CD14-positive monocyte (primary cell): Measurements from ENCODE around the gene BLM. TPM values are rescaled to one million over a fixed set of nuclear protein-coding genes. Genes with fewer than 3 reads are reported as not detected.
A peak's percentile ranks its signal among the peaks of the same experiment; 100 is the strongest.

Experiments used
- DNase-seq, 3 donors: peaks; one replicate each; pipeline ENCODE4 v3.0.0-alpha.2; 2011 to 2022
- H2AFZ ChIP-seq: 2 replicates; pipeline ENCODE4 v1.6.0; 2012; ENCODE audit warnings: mild to moderate bottlenecking, low read depth, low read length, inconsistent platforms; ENCODE audit not compliant: insufficient read depth, poor library complexity, severe bottlenecking
- H3K27ac ChIP-seq, 2 donors: 1 replicate in 1 of 2; 2 replicates in 1 of 2; pipeline ENCODE4 v1.5.1; 2012 to 2013; ENCODE audit warnings: low read length in 2 of 2, control low read depth in 1 of 2, inconsistent platforms in 1 of 2, low read depth in 1 of 2, mild to moderate bottlenecking in 1 of 2
- H3K27me3 ChIP-seq, 2 donors: one replicate each; pipeline versions ENCODE4 v1.6.0 to v1.6.1; 2011 to 2013; ENCODE audit warnings: low read length in 2 of 2; ENCODE audit not compliant: control insufficient read depth in 2 of 2, insufficient read depth in 2 of 2
- H3K36me3 ChIP-seq, 2 donors: replicated peaks in 1 of 2; 1 replicate in 1 of 2; 2 replicates in 1 of 2; pipeline versions ENCODE4 v1.5.1 to v1.6.1; 2012 to 2013; ENCODE audit warnings: low read length in 2 of 2, control low read depth in 1 of 2, inconsistent platforms in 1 of 2, mild to moderate bottlenecking in 1 of 2; ENCODE audit not compliant: insufficient read depth in 2 of 2, control insufficient read depth in 1 of 2
- H3K4me1 ChIP-seq, 2 donors: 1 replicate in 1 of 2; 2 replicates in 1 of 2; pipeline versions ENCODE4 v1.5.1 to v1.6.1; 2012 to 2013; ENCODE audit warnings: low read length in 2 of 2, control low read depth in 1 of 2, inconsistent platforms in 1 of 2, mild to moderate bottlenecking in 1 of 2, moderate library complexity in 1 of 2; ENCODE audit not compliant: insufficient read depth in 2 of 2, control insufficient read depth in 1 of 2
- H3K4me2 ChIP-seq: replicated peaks from 2 replicates; pipeline ENCODE3; 2012; ENCODE audit warnings: low read length, moderate library complexity, mild to moderate bottlenecking; ENCODE audit not compliant: poor library complexity, severe bottlenecking; ENCODE audit errors: extremely low read depth
- H3K4me3 ChIP-seq, 3 experiments: fragments of 200-600 bp in 1 of 3; sonication (generic) in 1 of 3; replicated peaks in 1 of 3; 1 replicate in 2 of 3; 2 replicates in 1 of 3; pipeline ENCODE4 v1.5.1; 2011 to 2013; ENCODE audit warnings: low read length in 3 of 3, mild to moderate bottlenecking in 3 of 3, control low read depth in 2 of 3, low read depth in 2 of 3, inconsistent platforms in 1 of 3, moderate library complexity in 1 of 3
- H3K79me2 ChIP-seq: 2 replicates; pipeline ENCODE4 v1.6.0; 2012; ENCODE audit warnings: mild to moderate bottlenecking, control low read depth, inconsistent platforms, low read length, moderate library complexity; ENCODE audit not compliant: insufficient read depth
- H3K9ac ChIP-seq: 2 replicates; pipeline ENCODE4 v1.6.0; 2017; ENCODE audit warnings: low read length, mild to moderate bottlenecking; ENCODE audit not compliant: insufficient read depth, poor library complexity, severe bottlenecking
- H3K9me3 ChIP-seq, 2 donors: replicated peaks in 1 of 2; 1 replicate in 1 of 2; 2 replicates in 1 of 2; pipeline versions ENCODE4 v1.5.1 to v1.6.1; 2012 to 2013; ENCODE audit warnings: low read length in 2 of 2, control low read depth in 1 of 2; ENCODE audit not compliant: control insufficient read depth in 1 of 2, insufficient read depth in 1 of 2
- H4K20me1 ChIP-seq: 2 replicates; pipeline ENCODE4 v1.6.0; 2012; ENCODE audit warnings: mild to moderate bottlenecking, low read length, control low read depth, moderate library complexity; ENCODE audit not compliant: insufficient read depth
- H3K27ac Mint-ChIP-seq, 7 donors: one replicate each; pipeline ENCODE4 v1.8.0; 2020; ENCODE audit warnings: mild to moderate bottlenecking in 7 of 7, mixed read lengths in 7 of 7, moderate library complexity in 6 of 7, inconsistent platforms in 2 of 7
- H3K27me3 Mint-ChIP-seq, 3 donors: one replicate each; pipeline ENCODE4 v1.8.0; 2021 to 2022; ENCODE audit warnings: low read depth in 3 of 3, mild to moderate bottlenecking in 3 of 3, mixed read lengths in 3 of 3, moderate library complexity in 3 of 3, inconsistent platforms in 1 of 3
- H3K36me3 Mint-ChIP-seq, 2 donors: one replicate each; pipeline ENCODE4 v1.8.0; 2020; ENCODE audit warnings: mixed read lengths in 2 of 2, inconsistent platforms in 1 of 2, mild to moderate bottlenecking in 1 of 2
- H3K4me1 Mint-ChIP-seq: one replicate; pipeline ENCODE4 v1.8.0; 2020; ENCODE audit warnings: mild to moderate bottlenecking, mixed read lengths
- H3K4me3 Mint-ChIP-seq, 2 donors: one replicate each; pipeline ENCODE4 v1.8.0; 2020; ENCODE audit warnings: mild to moderate bottlenecking in 2 of 2, mixed read lengths in 2 of 2, moderate library complexity in 1 of 2
- H3K9me3 Mint-ChIP-seq, 7 donors: one replicate each; pipeline ENCODE4 v1.8.0; 2020 to 2022; ENCODE audit warnings: mixed read lengths in 7 of 7, mild to moderate bottlenecking in 6 of 7, moderate library complexity in 6 of 7, inconsistent platforms in 2 of 7
- WGBS: methylation state at CpG from one replicate; pipeline ENCODE4 v1.1.5; 2013; ENCODE audit warnings: missing lambda C conversion rate; ENCODE audit not compliant: insufficient coverage; 5-methylcytosine and 5-hydroxymethylcytosine counted together
- intact Hi-C, 2 donors: fragments of 100-400 bp; cut with micrococcal nuclease; formaldehyde crosslinking; loops; one replicate each; pipeline versions ENCODE4 v1.15.0 to v1.15.1; 2023
- polyA plus RNA-seq, 3 donors: library from polyadenylated mRNA; depleted of rRNA in 1 of 3; unstranded in 2 of 3; stranded (reverse) in 1 of 3; fragments of 300-500 nt in 2 of 3; fragments of >200 nt in 1 of 3; fragmentation: Illumina TruSeq in 2 of 3; gene quantifications; 1 replicate in 2 of 3; 2 replicates in 1 of 3; pipeline ENCODE4 v1.2.3, GENCODE V29; 2012 to 2021
- TF ChIP-seq, protein P1 (sequence below): fragments of 200-600 bp; IDR thresholded peaks from one replicate; pipeline ENCODE4 v1.8.0; 2022; ENCODE audit warnings: antibody characterized with exemption, mild to moderate bottlenecking

BLM gene
- polyA plus RNA-seq, 3 donors: 0.69 to 2.3 (median 1.2) TPM

DNA sequence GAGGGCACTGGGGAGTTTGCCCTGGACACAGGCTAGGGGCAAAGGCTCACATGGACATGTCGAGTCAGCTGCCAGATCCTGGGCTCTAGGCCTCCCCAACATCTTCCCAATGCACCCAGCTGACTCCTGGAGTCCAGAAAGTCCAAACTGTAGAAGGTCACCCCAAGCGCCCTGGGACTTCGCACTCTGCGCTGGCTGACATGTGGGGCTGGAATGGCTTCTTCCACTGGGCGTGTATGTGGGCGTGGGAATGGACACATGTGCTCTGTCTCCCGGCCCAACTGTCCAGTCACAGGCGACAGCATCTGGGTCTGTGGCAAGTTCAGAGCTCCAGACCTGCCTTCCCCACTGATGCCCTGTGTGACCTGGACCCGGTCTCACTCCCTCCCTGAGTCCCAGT lies 138.0 kb downstream of the BLM start:
- 98% methylated on average over 7 of the region's 9 CpGs for WGBS
- intact Hi-C loops: no loop called here
- TF ChIP-seq, protein P1, sequence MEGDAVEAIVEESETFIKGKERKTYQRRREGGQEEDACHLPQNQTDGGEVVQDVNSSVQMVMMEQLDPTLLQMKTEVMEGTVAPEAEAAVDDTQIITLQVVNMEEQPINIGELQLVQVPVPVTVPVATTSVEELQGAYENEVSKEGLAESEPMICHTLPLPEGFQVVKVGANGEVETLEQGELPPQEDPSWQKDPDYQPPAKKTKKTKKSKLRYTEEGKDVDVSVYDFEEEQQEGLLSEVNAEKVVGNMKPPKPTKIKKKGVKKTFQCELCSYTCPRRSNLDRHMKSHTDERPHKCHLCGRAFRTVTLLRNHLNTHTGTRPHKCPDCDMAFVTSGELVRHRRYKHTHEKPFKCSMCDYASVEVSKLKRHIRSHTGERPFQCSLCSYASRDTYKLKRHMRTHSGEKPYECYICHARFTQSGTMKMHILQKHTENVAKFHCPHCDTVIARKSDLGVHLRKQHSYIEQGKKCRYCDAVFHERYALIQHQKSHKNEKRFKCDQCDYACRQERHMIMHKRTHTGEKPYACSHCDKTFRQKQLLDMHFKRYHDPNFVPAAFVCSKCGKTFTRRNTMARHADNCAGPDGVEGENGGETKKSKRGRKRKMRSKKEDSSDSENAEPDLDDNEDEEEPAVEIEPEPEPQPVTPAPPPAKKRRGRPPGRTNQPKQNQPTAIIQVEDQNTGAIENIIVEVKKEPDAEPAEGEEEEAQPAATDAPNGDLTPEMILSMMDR: no peak
- Histone ChIP-seq H3K27ac (no peak overlapping the region), H3K4me2 (no peak overlapping the region), H3K36me3 (peaks cover 5 to 11% of the 10 kb centered on the region in 2 donors), H3K79me2 (no peaks in the 10 kb centered on the region), H3K9ac (no peak overlapping the region), H3K9me3 (no peaks in the 10 kb centered on the region), H2AFZ (no peak overlapping the region), H4K20me1 (no peaks in the 10 kb centered on the region), H3K4me1 (peaks cover 38 to 68% of the 10 kb centered on the region in 2 donors), H3K4me3 (no peak overlapping the region), H3K27me3 (no peaks in the 10 kb centered on the region)
- Mint-ChIP-seq H3K4me3 (no peak overlapping the region), H3K27me3 (peaks cover 0 to 13% (median 7%) of the 10 kb centered on the region in 3 donors), H3K9me3 (peaks cover 0 to 3% (median 0%) of the 10 kb centered on the region in 7 donors), H3K36me3 (peaks cover 25 to 38% of the 10 kb centered on the region in 2 donors), H3K27ac (peak overlapping the region in 3 of 7 donors; percentile 8 to 86 (median 14)), H3K4me1 (peaks cover 61% of the 10 kb centered on the region)
- no peak for DNase-seq

DNA sequence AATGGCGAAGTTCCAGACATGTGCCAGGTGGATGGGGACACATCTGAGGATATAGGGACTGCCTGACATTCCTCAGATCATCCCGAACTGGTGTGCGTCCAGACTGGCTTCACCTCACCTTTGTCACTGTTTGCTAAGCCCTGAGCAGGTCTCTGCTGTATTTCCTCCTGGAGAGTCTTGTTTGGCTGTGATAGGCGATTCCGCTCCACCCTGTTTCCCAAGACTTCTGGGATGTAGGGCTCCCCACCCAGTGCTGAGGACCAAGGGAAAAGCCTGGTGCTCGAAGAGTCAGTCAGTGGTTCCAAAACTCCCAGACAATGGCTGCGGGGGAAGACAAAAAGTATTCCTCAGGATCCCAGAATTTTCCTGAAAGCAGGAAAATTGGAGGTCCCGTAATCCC lies 140.2 kb downstream of the BLM start:
- Mint-ChIP-seq H3K27ac (no peak overlapping the region), H3K9me3 (peaks cover 0 to 3% (median 0%) of the 10 kb centered on the region in 7 donors), H3K36me3 (peaks cover 9 to 20% of the 10 kb centered on the region in 2 donors), H3K27me3 (peaks cover 0 to 13% (median 4%) of the 10 kb centered on the region in 3 donors), H3K4me3 (no peak overlapping the region), H3K4me1 (peaks cover 62% of the 10 kb centered on the region)
- Histone ChIP-seq H3K27ac (no peak overlapping the region), H3K36me3 (no peaks in the 10 kb centered on the region), H3K4me1 (peaks cover 50 to 74% of the 10 kb centered on the region in 2 donors), H4K20me1 (no peaks in the 10 kb centered on the region), H3K4me3 (no peak overlapping the region), H3K9ac (no peak overlapping the region), H3K4me2 (no peak overlapping the region), H3K9me3 (no peaks in the 10 kb centered on the region), H2AFZ (no peak overlapping the region), H3K27me3 (no peaks in the 10 kb centered on the region), H3K79me2 (no peaks in the 10 kb centered on the region)
- DNase-seq: peak in 1 of 3 donors; percentile 2
- intact Hi-C loops: no loop called here
- 91% methylated on average over 5 of the region's 8 CpGs for WGBS
- TF ChIP-seq, protein P1: no peak
